Measurements from ENCODE around the gene SLC6A19.

- TF ChIP-seq CTCF (IDR thresholded peaks at IDR 0.05; ENCODE audit: insufficient read depth, low read length): no peak
- no peak for TF ChIP-seq GABPA (IDR thresholded peaks at IDR 0.05; ENCODE audit: low read depth)
- no peak for TF ChIP-seq SPI1 (IDR thresholded peaks at IDR 0.05; ENCODE audit: borderline replicate concordance, low read depth)
- no peak for TF ChIP-seq POLR2AphosphoS5 (IDR thresholded peaks at IDR 0.05; ENCODE audit: low read depth)
Observed at GRCh38 chr5:1208743-1209488, 7.5 kb downstream of the SLC6A19 start.
